Brain pericyte (primary cell): ENCODE results near the gene NUP210.
"Not testable (repeated sequence)": the region's sequence is repeated elsewhere in the genome, so short reads cannot be mapped to it uniquely, and the experiment has no call there.

Experiments used
- DNase-seq: peaks from one replicate; pipeline ENCODE4 v3.0.0-alpha.2; 2012; ENCODE audit warnings: low read depth, low spot score

The NUP210 gene

GRCh38 chr3:13406190-13406589 is 13.9 kb downstream of the NUP210 start:
- DNase-seq = no peak

GRCh38 chr3:13405614-13406013 is 14.5 kb downstream of the NUP210 start:
- no peak for DNase-seq

- no peak for DNase-seq
Observed at GRCh38 chr3:13404626-13405452, 15.3 kb downstream of the NUP210 start.

- no peak for DNase-seq
Observed at GRCh38 chr3:13403847-13404246, 16.3 kb downstream of the NUP210 start.

- DNase-seq = no peak
Observed at GRCh38 chr3:13403213-13403819, 16.8 kb downstream of the NUP210 start.

GRCh38 chr3:13401149-13401548 is 19.0 kb downstream of the NUP210 start:
- no peak for DNase-seq

- DNase-seq = no peak
Observed at GRCh38 chr3:13400114-13400673, 19.9 kb downstream of the NUP210 start.

- no peak for DNase-seq
Observed at GRCh38 chr3:13399603-13400002, 20.5 kb downstream of the NUP210 start.

- DNase-seq = no peak
Observed at GRCh38 chr3:13397316-13397715, 22.8 kb downstream of the NUP210 start.

GRCh38 chr3:13394363-13394762 is 25.8 kb downstream of the NUP210 start:
- DNase-seq = no peak

- DNase-seq = no peak
Observed at GRCh38 chr3:13393427-13394360, 26.4 kb downstream of the NUP210 start.

GRCh38 chr3:13391308-13391707 is 28.8 kb downstream of the NUP210 start:
- no peak for DNase-seq

- DNase-seq = no peak
Observed at GRCh38 chr3:13389378-13389777, 30.7 kb downstream of the NUP210 start.

- DNase-seq = no peak
Observed at GRCh38 chr3:13388816-13389215, 31.3 kb downstream of the NUP210 start.

- no peak for DNase-seq
Observed at GRCh38 chr3:13385373-13385965, 34.7 kb downstream of the NUP210 start.

- DNase-seq = no peak
Observed at GRCh38 chr3:13380971-13381370, 39.2 kb downstream of the NUP210 start.

GRCh38 chr3:13379201-13379830 is 40.8 kb downstream of the NUP210 start:
- peak; percentile 26 for DNase-seq

- DNase-seq = no peak
Observed at GRCh38 chr3:13378155-13378554, 42.0 kb downstream of the NUP210 start.

- not testable (repeated sequence) for DNase-seq
Observed at GRCh38 chr3:13377741-13378140, 42.4 kb downstream of the NUP210 start.

- no peak for DNase-seq
Observed at GRCh38 chr3:13377021-13377420, 43.1 kb downstream of the NUP210 start.

GRCh38 chr3:13376091-13376490 is 44.0 kb downstream of the NUP210 start:
- DNase-seq = no peak
